Endothelial cell of umbilical vein (primary cell): Measurements from ENCODE around the gene DCAF4L1.

Source experiments
- POLR2A ChIP-seq: IDR thresholded peaks from 2 replicates; pipeline ENCODE4 v1.6.1; 2012; ENCODE audit warnings: low read depth, mild to moderate bottlenecking, control low read depth, low read length
- TF ChIP-seq, protein P1 (sequence below): IDR thresholded peaks from 2 replicates; pipeline ENCODE4 v1.6.1; 2011; ENCODE audit not compliant: insufficient read depth, insufficient read length

DNA sequence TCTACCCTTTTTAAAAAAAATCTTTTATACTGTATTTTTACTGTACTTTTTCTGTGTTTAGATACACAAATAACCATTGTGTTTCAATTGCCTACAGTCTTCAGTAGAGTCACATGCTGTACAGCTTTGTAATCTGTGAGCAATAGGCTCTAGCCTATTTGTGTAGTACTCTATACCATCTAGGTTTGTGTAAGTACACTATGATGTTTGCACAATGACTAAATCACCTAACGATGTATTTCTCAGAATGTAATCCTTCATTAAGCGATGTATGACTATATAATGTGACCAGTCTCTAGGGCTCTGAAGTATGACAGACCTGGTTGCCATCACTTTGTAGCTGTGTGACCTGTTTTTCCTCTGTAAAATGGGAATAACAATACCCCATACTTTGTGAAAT, 14.2 kb upstream of the DCAF4L1 start:
- TF ChIP-seq, protein P1, sequence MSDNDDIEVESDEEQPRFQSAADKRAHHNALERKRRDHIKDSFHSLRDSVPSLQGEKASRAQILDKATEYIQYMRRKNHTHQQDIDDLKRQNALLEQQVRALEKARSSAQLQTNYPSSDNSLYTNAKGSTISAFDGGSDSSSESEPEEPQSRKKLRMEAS: no peak
- TF ChIP-seq POLR2A: no peak
